DOHH2 (cell line): ENCODE results near the gene POLDIP3.
A peak's percentile ranks its signal among the peaks of the same experiment; 100 is the strongest.

Source experiments
- H3F3A ChIP-seq: fragments of 200-600 bp; sonication (generic), shearing (Covaris generic); 2 replicates; pipeline ENCODE4 v1.6.0; 2016; ENCODE audit warnings: antibody characterized with exemption, mild to moderate bottlenecking; ENCODE audit not compliant: control insufficient read depth, insufficient read depth
- H3K27ac ChIP-seq: fragments of 200-600 bp; sonication (generic); 2 replicates; pipeline ENCODE4 v1.5.1; 2014; ENCODE audit warnings: low read depth, mild to moderate bottlenecking, low read length, moderate library complexity
- H3K27me3 ChIP-seq: fragments of 200-600 bp; sonication (generic); 2 replicates; pipeline ENCODE4 v1.6.1; 2014; ENCODE audit warnings: mild to moderate bottlenecking, low read length, mixed read lengths; ENCODE audit not compliant: control insufficient read depth
- H3K36me3 ChIP-seq: fragments of 200-600 bp; sonication (generic); 2 replicates; pipeline ENCODE4 v1.6.1; 2014; ENCODE audit warnings: mild to moderate bottlenecking, low read length, moderate library complexity, mixed read lengths; ENCODE audit not compliant: control insufficient read depth
- H3K4me1 ChIP-seq: fragments of 200-600 bp; sonication (generic); 2 replicates; pipeline ENCODE4 v1.6.1; 2014; ENCODE audit warnings: mild to moderate bottlenecking, low read length, mixed read lengths; ENCODE audit not compliant: control insufficient read depth
- H3K4me2 ChIP-seq: fragments of 200-600 bp; sonication (generic); 2 replicates; pipeline ENCODE4 v1.6.0; 2014; ENCODE audit warnings: mild to moderate bottlenecking, low read length, moderate library complexity
- H3K4me3 ChIP-seq: fragments of 200-600 bp; sonication (generic); 2 replicates; pipeline ENCODE4 v1.5.1; 2014; ENCODE audit warnings: mild to moderate bottlenecking, low read length, mixed read lengths
- H3K79me2 ChIP-seq: fragments of 200-600 bp; sonication (generic); 2 replicates; pipeline ENCODE4 v1.6.1; 2014; ENCODE audit warnings: mild to moderate bottlenecking, low read length, mixed read lengths; ENCODE audit not compliant: control insufficient read depth
- H3K9me2 ChIP-seq: fragments of 200-600 bp; sonication (generic); replicated peaks from 2 replicates; pipeline ENCODE4 v1.6.1; 2014; ENCODE audit warnings: mild to moderate bottlenecking, low read length, mixed read lengths; ENCODE audit not compliant: control insufficient read depth
- H3K9me3 ChIP-seq: fragments of 200-600 bp; sonication (generic); 2 replicates; pipeline ENCODE4 v1.6.1; 2014; ENCODE audit warnings: antibody characterized with exemption, low read length, mixed read lengths; ENCODE audit not compliant: control insufficient read depth, insufficient read depth
- H4K20me1 ChIP-seq: fragments of 200-600 bp; sonication (generic); 2 replicates; pipeline ENCODE4 v1.6.0; 2014; ENCODE audit warnings: low read depth, mild to moderate bottlenecking, antibody characterized with exemption, low read length, moderate library complexity; ENCODE audit not compliant: control insufficient read depth, insufficient read depth
- CTCF ChIP-seq: fragments of 200-600 bp; sonication (generic); IDR thresholded peaks from one replicate; pipeline ENCODE4 v1.5.1; 2014; ENCODE audit warnings: antibody characterized with exemption, mild to moderate bottlenecking, low read depth, low read length; ENCODE audit not compliant: poor library complexity, severe bottlenecking
- EZH2phosphoT487 ChIP-seq: fragments of 200-600 bp; sonication (generic); IDR thresholded peaks from 2 replicates; pipeline ENCODE4 v1.6.1; 2017; ENCODE audit warnings: borderline replicate concordance, mild to moderate bottlenecking, antibody characterized with exemption, low read length, moderate library complexity, mixed read lengths

POLDIP3 gene

GRCh38 chr22:42587588-42588175 is 27.0 kb downstream of the POLDIP3 start:
- Histone ChIP-seq H4K20me1 (no peaks in the 10 kb centered on the region), H3K36me3 (peaks cover 89% of the 10 kb centered on the region), H3K27me3 (no peaks in the 10 kb centered on the region), H3K4me3 (no peak overlapping the region), H3K4me2 (peak overlapping the region; percentile 37), H3K4me1 (peaks cover 31% of the 10 kb centered on the region), H3F3A (peaks cover 9% of the 10 kb centered on the region), H3K9me2 (no peaks in the 10 kb centered on the region), H3K79me2 (peaks cover 7% of the 10 kb centered on the region), H3K9me3 (no peaks in the 10 kb centered on the region), H3K27ac (peak overlapping the region; percentile 44)
- no peak for TF ChIP-seq CTCF
- TF ChIP-seq EZH2phosphoT487: no peak

- H3K27me3 ChIP-seq: no peaks in the 10 kb centered on the region
- no peaks in the 10 kb centered on the region for H3K9me3 ChIP-seq
- no peaks in the 10 kb centered on the region for H3K9me2 ChIP-seq
- H3K36me3 ChIP-seq: peaks cover 82% of the 10 kb centered on the region
- H3K27ac ChIP-seq: no peak overlapping the region
- TF ChIP-seq CTCF (no peak), EZH2phosphoT487 (no peak)
- H3K4me3 ChIP-seq: no peak overlapping the region
- H3K4me2 ChIP-seq: no peak overlapping the region
- peaks cover 15% of the 10 kb centered on the region for H3F3A ChIP-seq
- H4K20me1 ChIP-seq: no peaks in the 10 kb centered on the region
- H3K4me1 ChIP-seq: peaks cover 37% of the 10 kb centered on the region
- peaks cover 19% of the 10 kb centered on the region for H3K79me2 ChIP-seq
Measured at GRCh38 chr22:42586381-42586780, 28.3 kb downstream of the POLDIP3 start.

GRCh38 chr22:42585096-42585495 is 29.6 kb downstream of the POLDIP3 start:
- Histone ChIP-seq H3K79me2 (peaks cover 29% of the 10 kb centered on the region), H3K4me2 (no peak overlapping the region), H3K27me3 (no peaks in the 10 kb centered on the region), H3F3A (peaks cover 15% of the 10 kb centered on the region), H3K4me3 (no peak overlapping the region), H3K27ac (no peak overlapping the region), H3K36me3 (peaks cover 78% of the 10 kb centered on the region), H3K4me1 (peaks cover 36% of the 10 kb centered on the region), H3K9me2 (no peaks in the 10 kb centered on the region), H3K9me3 (no peaks in the 10 kb centered on the region), H4K20me1 (no peaks in the 10 kb centered on the region)
- TF ChIP-seq EZH2phosphoT487 (no peak), CTCF (no peak)
